HG02571 (cell line): Measurements from ENCODE around the gene TLE2.
A peak's percentile ranks its signal among the peaks of the same experiment; 100 is the strongest.

Experiments used
- ATAC-seq: cut with Tn5 transposase; IDR thresholded peaks from one replicate; pipeline ENCODE4 v1.9.1; 2021; ENCODE audit warnings: mild to moderate bottlenecking, moderate library complexity; ENCODE audit not compliant: unreplicated experiment

The TLE2 gene

GRCh38 chr19:3029065-3029923 is at the start of gene TLE2:
Gene TLE2 (minus strand): TSS chr19:3029280. CDS start chr19:3028904, 376 bp downstream.
- ATAC-seq: no peak

- no peak for ATAC-seq
Measured at GRCh38 chr19:3075605-3076431, 46.7 kb upstream of the TLE2 start.

GRCh38 chr19:3073931-3074595 is 45.0 kb upstream of the TLE2 start:
- no peak for ATAC-seq

- ATAC-seq: no peak
Measured at GRCh38 chr19:3073159-3073563, 44.1 kb upstream of the TLE2 start.

- no peak for ATAC-seq
Measured at GRCh38 chr19:3071768-3072167, 42.7 kb upstream of the TLE2 start.

- ATAC-seq: no peak
Measured at GRCh38 chr19:3068071-3068470, 39.0 kb upstream of the TLE2 start.

GRCh38 chr19:3067563-3067962 is 38.5 kb upstream of the TLE2 start:
- no peak for ATAC-seq

- ATAC-seq: no peak
Measured at GRCh38 chr19:3066482-3067049, 37.5 kb upstream of the TLE2 start.

- ATAC-seq: peak; percentile 36
Measured at GRCh38 chr19:3065675-3066357, 36.7 kb upstream of the TLE2 start.

GRCh38 chr19:3064011-3064330 is 34.9 kb upstream of the TLE2 start:
- no peak for ATAC-seq

GRCh38 chr19:3062165-3063105 is 33.4 kb upstream of the TLE2 start, which contains the start of gene TLE5:
Gene TLE5 (minus strand): TSS chr19:3062495. CDS start chr19:3062200, 295 bp downstream.
- ATAC-seq: no peak

GRCh38 chr19:3061182-3062161 is 32.4 kb upstream of the TLE2 start:
- no peak for ATAC-seq

GRCh38 chr19:3060857-3061181 is 31.7 kb upstream of the TLE2 start:
- no peak for ATAC-seq

- no peak for ATAC-seq
Measured at GRCh38 chr19:3059653-3060052, 30.6 kb upstream of the TLE2 start.

- no peak for ATAC-seq
Measured at GRCh38 chr19:3058821-3059314, 29.8 kb upstream of the TLE2 start.

- no peak for ATAC-seq
Measured at GRCh38 chr19:3058009-3058820, 29.1 kb upstream of the TLE2 start.

- ATAC-seq: no peak
Measured at GRCh38 chr19:3057275-3057714, 28.2 kb upstream of the TLE2 start.
